Activated CD4-positive, alpha-beta T cell treated with anti-CD3 and anti-CD28 coated beads, Interleukin-2, amount 50 U/mL, for 4 hours (primary cell): ENCODE results near the gene ITGB7.
"Not testable (repeated sequence)": the region's sequence is repeated elsewhere in the genome, so short reads cannot be mapped to it uniquely, and the experiment has no call there.

ENCODE experiments used
- DNase-seq, 2 experiments: peaks; one replicate each; pipeline ENCODE4 v3.0.0-alpha.2; 2020

ITGB7 gene

DNA sequence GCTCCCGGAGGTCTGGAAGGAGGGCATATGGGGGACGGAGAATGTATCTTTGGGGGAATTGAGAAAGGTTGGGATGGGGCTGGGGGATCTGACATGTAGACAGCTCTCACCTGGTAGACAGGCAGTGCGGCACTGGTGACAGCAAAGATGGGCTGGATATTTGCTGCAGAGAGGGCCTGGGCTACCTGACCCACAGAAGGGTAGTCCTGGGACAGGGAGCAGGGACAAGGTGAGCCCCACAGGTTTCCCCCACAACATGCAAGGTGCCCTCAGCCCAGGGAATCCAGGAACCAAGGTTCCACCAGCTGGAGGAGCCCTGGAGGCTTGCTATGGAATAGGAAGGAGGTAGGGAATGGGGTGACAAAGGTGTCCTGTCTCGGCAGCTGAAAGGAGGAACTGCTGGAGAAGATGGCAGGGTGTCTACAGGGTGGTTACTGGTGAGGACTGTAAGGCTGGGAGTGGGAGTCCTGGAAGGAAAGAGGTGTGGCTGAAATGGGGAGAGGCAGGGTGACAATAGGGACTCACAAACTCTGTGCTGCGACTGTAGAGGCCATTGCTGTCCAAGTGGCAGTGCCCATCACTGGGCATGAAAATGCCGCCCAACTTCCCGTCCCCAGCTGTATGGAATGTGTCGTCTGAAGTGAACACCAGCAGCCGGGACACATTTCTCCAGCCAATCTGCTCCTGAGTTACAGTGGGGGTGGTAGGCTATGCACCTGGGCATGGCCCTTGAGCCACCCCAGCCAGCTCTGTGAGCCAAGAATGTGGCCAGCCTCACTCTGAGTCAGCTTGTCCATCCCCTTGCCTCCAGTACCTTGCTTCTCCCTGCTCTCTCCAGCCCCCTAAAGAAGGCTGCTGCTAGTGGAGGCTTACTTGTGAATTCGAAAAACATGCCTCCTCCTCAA is 11.3 kb downstream of the ITGB7 start:
- DNase-seq: no peak

DNA sequence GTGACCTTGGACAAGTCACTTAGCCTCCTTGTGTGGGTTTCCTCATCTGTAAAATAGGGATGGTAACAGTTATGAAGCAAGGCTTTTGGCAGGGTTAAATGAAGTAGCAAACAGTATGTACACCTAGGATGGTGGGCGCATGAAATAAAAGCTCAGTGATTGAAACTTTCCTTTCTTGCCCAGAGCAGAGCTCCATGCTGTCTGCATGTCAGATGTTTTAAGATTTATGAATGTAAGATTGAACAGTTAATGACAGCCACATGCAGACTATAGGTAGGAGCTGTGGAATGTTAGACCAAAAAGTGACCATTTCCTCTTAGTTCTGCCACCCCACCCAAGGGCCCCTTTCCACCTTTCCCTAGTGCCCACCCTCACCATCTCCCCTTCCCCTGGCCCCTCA is 12.1 kb downstream of the ITGB7 start:
- no peak for DNase-seq

DNA sequence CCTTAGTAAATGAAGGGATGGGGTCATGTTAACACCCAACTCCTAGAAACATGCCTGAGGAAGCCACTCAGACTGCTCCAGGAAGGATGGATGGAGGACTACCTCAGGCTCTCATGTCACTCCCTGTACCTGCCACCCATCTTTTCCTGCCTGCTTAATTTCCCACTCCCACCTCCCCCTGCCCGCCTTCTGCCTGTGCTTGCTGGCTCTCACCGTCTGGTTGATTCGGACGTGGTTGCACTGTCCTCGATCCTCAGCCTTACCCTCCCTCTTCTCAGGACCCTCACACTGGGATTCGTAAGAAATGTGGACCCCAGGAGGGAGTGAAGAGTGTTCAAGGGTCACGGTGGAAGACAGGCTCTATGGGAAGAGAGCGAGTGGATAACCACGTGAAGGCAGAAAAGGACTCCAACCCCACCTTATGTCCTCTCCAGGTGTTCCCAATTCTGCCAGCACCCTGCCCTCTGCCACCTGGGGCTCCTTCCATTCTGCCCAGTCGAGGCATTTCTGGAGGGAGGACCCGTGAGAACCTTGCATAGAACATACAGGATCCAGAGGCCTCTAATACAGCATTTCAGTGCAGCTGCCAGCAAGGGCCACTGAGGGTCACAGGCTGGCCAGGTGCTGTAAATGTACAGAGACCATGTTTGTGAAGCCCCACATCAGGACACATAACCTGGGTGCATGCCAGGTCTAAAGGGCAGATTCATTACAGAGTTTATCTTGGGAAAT is 12.9 kb downstream of the ITGB7 start:
- DNase-seq: no peak

DNA sequence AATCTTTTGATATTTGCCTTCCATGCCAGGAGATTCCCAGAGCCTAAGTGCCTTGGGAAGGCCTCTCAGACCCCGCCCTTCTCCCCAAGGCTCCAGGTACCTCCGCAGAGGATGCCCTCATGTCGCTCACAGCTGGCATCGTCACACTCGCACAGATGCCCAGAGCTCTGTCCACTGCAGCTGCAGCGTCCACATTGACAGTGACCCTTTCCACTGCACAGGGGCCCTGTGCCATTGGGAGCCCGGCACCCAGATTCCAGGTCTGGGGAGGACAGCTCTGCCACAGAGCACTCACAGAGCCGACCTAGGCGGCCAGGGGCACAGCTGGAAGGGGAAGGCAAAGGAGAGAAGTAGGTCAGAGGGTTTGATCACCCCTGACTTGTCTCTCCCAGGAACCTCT is 14.0 kb downstream of the ITGB7 start:
- no peak for DNase-seq

DNA sequence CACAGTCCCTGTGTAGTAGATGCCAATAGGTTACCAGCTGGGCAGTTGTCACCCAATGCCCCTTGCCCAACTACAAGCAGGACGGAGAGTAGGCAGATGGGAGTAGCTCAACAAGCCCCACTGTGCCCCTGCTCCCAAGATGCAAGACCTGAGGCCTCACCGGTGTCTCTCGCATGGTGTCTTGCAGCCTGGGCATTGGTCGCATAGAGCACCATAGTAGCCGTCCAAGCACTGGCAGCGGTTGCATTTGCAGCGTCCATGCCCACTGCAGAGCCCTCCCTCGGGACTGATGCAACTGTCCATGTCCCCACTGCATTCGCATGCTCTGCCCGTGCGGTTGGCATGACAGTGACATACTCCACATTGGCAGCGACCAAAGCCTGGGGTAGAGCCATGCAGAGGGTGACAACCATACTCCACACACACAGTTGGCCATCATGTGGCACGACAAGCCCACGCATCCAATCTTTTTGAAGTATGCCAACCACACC is 14.5 kb downstream of the ITGB7 start:
- DNase-seq: no peak

DNA sequence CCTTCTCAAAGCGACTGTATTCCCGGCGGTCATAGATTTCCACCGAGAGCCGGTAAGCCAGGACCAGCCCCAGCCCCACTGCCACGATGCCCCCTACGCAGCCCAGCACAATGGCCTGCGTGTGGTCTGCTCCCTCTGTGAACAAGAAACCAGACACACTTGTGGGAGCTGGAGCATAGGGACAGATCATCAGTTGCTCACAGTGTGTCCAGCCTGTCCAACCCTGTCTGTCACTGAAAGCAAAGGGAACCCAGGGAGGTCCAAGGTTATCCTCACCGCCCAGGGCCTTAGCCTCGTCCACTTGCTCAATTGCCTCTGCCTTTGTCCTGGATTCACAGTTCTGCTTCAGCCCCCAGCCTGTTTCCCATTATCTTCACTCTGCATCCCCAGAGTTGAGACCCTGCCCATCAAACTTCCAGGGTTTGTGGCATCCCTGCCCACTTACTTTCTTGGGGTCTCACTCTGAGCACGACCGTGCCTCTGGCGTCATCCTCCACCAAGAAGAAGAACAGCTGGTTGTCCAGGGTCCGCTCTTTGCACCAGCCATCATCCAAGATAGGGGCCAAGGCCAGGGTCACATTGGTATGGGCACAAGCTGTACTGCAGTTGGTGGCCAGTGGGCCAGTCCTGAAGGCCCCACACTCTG is 15.0 kb downstream of the ITGB7 start:
- no peak for DNase-seq

DNA sequence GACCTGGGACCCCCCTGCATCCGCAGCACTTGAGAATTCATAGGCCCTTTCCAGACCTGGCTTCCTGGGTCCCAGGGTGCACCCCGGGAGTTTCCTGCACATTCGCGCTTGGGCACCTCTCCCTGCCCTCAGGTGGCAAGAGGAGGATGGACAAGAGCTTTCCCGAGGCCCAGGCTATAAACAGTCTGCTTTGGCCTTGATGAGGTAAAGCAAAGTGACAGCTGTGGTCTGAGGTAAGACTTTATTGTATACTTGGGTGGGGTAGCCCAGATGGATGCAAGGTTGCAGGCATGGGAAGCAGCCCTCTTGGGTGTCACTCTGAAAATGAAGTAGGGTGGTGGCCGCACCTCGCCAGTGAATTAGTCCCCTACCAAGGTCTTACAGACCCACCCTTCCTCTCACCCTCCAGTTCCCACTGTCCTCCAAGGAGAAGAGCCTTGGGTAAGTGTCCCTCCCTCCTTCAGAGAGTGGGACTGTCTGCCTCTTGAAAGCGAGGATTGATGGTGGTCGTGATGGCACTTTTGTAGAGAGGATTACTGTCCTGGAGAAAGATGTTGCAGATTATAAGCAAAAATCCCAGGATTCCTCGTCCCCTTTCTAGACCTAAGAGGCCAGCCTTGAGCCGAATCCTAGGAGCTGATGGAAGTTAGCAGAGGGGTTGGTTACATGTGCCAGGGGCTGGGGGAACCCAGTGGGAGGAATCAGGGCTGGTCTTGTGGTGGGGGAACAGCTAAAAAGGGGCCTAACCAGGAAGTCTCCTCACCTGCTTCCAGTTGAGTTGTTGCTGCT is 15.8 kb downstream of the ITGB7 start:
- DNase-seq: no peak

DNA sequence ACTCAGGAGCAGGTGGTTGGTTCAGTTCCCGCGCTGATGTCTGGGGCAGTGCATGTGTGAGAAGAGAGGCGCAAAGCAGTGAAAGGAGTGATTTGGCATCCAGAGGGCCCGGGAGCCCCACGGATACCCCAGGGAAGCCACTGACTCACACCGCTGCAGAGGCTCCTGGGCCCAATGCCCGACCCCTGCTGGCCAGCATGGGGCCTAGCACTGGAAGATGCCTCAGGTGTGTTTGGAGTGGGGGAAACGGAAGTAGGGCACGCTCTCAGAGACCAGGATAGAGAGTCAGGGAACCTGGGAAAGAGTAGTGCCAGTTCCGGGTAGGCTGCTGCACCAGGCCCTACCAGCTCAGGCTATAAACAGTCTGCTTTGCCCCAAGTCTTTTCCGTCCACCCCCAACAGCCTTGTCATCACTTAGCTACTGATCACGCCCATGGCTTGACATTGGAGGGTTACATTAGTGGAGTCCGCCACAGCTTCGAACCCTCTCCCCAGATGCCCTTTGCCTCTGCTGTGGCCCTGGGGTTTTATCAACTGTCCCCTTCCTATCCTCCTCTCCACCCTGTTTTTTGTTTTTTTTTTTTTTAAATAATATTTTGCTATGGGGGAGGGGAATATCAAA is 16.8 kb downstream of the ITGB7 start:
- peak; percentile 43 to 49 for DNase-seq

DNA sequence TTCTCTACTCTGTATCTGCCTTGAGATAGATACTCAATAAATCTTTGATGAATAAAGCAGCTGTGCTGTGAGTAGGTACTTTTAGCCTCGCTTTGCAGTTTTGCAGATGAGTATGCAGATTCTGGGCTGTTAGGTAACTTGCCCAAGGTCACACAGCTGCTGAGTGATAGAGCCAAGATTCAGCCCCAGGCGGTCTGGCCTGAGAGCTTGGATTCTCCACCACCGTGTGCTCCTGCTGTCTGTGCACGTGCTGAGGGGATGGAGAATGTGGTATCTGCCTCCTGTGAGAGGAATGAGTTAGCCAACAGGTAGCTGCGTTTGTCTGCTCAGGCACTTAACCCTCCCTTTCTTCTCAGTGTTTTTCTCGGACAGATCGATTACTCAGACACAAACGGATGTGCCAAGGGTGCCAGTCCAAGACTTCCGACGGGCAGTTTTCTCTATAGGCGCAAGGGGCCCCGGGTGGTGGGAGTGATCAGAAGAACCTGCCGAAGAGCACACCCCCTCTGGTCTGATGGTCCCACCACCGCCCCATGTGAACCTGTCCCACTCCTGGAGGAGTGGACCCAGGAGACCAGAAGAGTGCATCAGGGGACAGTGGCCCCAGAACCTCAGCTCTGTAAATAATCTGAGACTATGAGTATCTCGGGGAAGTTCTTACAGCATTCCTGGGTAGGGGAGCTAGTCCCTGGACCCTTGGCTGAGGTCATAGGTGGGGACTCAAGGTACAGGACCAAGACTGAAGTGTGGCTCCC is 19.7 kb downstream of the ITGB7 start:
- no peak for DNase-seq

DNA sequence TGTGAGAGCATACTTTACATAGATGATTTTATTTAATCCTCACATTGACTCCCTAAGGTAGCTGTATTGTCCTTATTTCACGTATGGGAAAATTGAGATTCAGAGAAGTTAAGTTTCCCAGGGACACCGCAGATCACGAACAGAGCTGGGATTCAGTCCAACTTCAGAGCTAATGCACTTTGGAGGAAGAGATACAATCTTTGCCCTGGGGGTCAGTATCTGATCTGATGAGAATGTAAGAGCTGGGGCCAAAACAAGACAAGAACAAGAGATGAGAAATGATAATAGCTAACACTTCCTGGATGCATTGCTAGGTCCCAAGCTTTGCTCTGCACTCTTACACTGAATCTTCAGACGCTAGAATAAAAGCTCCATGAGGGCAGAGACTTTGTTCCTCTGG is 20.3 kb downstream of the ITGB7 start:
- DNase-seq: no peak

DNA sequence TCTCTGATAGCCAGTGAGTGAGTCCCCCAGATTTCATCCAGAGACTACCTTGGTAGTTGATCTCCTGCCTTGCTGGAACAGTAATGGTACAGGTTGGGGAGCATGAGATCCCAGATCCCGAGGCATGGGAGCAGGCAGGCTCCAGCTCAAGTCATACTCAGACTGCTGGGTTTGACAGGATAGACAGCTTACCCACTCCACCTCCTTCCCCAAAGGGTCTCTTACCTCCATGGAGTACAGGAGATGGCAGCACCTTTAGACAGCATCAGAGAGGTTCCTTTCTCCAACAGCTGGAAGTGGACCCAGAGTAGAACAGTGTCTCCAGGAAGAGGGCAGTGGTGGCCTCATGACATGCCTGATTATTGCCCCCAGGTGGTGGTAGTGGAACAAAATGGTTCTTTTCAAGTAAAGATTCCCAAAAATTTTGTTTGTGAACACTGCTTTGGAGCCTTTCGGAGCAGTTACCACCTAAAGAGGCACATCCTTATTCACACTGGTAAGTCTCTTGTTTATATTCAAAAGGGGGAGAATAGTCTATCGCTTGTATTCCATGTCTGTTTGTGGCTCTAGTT is 21.4 kb downstream of the ITGB7 start:
- DNase-seq: no peak

DNA sequence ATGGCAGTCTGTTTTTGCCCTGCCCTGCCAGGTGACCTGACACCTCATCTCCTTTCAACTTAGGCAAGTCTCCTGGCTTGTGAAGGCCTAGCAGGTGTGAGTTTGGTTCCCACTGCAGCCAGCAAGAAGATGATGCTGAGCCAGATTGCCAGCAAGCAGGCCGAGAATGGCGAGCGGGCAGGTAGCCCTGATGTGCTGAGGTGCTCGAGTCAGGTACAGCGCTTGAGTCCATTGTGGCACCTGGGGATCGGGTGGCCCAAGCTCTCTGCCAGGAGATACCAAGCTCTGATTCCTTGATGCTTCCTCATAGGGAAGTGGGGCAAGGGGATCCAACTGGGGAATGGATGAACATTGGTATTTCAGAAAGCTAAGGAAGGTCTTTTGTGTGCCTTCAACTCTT is 22.2 kb downstream of the ITGB7 start:
- DNase-seq: no peak

DNA sequence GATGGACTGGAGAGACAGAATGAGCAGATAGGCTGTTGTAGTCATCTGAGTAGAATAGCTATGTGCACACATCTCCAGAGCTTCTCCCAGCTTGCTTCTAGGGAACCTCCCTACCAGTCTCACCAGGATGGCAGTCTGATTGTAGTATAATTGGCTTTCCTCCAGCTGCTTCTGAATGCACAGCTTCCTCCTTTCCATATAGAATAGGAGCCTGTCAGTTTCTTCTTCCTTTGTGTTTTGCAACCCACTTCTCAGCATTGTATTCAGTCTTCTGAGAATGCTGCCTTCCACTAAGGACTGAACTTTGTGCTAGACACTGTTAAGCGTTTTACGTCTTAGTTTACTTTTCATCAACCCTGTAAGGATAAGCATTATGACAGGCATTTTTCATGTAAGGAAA is 24.1 kb downstream of the ITGB7 start:
- DNase-seq: no peak

DNA sequence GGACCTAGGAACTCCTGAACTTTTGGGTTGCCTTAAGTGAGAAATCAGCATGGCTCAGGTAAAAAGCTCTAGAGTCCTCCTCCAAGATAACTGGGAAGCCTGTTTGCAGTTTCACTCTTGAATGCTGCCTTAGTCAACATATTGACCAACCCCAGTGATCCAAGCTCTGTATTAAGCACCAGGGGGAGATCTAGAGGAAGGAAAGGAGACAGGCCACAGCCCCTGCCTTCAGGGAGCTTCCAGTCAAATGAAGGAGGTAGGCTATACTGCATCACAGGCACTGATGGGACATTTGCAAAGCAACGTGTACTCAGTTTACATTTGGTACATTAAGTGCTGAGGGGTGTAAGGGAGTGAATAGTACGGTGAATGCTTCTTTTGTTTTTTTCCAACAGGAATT is 25.1 kb downstream of the ITGB7 start:
- DNase-seq: no peak

DNA sequence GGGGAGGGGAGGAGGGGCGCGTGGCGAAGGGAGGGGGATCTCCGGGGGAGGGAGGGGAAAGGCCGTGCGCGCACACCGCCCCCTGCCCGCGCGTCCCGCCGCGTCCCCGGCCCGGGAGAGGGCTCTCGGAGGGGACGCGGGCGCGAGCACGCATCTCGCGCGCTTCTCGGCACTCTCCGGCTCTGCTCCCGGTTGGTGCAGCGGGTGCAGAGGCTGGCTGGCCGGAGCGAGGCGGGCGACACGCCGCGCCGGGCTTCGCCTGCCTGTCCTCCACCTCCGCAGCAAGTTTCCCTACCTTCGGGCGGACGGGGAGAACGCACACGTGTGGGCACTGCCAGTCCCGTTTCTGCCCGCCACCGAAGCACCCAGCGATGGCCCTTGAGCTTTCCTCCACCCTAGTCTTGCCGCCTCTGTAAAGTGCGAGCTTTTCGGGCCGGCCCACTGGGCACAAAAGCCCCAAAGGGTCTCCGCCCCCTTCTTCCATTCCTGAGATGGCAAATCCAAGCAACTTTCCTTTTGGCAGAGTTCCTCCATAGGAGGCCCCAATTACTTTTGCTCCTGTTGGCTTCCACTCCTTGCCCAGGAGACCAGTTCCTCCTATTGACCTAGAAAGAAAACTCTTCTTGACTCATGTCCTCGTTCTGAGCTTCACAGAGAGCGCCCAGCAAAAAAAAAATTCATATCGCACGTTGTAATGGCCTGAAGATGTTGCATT is 26.0 kb downstream of the ITGB7 start:
- DNase-seq: peak; percentile 70 to 74

DNA sequence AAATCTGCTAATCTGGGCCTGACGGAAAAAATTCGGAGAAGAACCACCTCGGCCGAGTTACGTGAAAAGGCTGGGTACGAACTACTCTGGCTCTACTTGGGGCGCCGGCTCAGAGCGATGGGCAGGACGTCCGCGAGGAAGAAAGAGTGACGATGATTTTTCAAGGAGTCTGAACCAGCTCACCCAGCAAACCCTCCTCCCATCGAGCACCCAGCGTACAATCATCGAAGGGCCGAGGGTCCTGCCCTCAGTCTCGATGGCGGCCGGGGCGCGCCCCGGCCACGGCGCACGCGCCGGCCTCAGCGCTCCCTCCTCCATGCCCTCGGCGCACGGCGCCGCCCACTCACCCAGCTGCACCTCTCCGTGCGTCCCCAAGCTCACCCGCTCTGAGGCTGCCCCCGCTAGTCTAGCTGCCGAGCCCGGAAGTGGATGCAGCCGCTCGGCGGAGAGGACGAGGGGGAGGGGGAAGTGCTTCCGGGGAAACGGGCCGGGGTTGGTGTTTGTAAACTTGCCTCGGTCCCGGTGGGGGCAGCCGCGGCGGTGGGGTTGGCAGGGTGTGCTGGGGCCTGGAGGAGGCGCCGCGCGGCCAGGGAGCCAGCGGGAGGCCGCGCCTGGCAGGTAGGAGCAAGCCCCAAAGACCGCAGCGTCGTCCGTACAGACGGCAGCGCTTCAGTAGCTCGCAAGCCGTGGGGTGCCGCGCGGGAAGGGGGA is 26.7 kb downstream of the ITGB7 start, which contains the start of the genes CSAD and ZNF740:
Gene CSAD (minus strand): TSS at position 706 of the 711 bp plus-strand sequence. CDS start 7,455 bp downstream, outside the sequence.
Gene ZNF740 (plus strand): TSS at position 503 of the 711 bp plus-strand sequence. CDS start 1,262 bp downstream, outside the sequence.
- peak; percentile 96 to 97 for DNase-seq

DNA sequence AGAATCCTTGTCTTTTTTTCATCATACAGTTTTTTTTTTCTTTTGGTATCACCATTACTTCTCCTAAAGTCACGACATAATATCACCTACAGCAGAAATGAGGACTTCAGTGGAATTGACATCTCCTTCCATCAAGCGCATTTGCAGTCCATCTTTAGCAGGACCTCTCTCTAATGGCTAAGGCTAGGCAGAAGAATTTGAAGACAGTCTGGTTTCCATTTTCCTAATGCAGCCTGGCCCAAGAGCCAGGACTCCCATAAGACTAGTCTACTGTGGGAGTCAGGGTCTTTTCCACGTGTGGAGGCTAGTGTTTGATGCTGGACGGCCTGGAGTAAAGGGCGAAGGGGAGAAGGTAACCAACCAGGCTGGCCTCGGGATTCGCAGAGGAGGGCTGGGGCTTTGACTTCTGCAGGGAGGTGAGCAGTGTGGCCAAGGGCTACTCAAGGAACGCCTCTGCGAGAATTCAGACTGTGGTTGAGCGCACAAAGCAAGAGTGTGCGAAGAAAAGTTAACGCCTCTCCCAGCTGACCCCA is 27.3 kb downstream of the ITGB7 start:
- DNase-seq: no peak

DNA sequence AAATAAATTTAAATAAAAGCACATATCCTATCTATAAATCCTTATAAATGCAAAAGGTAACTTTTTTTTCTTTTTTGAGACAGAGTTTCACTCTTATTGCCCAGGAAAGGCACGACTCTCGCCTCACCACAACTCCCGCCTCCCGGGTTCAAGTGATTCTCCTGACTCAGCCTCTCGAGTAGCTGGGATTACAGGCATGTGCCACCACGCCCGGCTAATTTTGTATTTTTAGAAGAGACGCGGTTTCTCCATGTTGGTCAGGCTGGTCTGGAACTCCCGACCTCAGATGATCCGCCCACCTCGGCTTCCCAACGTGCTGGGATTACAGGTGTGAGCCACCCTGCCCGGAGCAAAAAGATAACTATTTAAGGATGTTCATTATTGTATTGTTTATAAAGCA is 28.2 kb downstream of the ITGB7 start:
- DNase-seq: not testable (repeated sequence)

DNA sequence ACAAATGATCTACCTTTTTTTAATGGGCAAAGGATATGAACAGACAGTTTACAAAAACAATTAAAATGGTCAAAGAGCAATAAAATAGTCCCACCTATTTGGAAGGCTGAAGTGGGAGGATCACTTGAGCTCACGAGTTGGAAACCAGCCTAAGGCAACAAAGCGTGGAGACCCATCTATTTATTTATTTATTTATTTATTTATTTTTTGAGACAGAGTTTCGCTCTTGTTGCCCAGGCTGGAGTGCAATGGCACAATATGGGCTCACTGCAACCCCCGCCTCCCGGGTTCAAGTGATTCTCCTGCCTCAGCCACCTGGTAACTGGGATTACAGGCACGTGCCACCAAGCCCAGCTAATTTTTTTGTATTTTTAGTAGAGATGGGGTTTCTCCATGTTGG is 29.6 kb downstream of the ITGB7 start:
- not testable (repeated sequence) for DNase-seq
